Tibial artery (tissue), 4 donors: ENCODE measurements around the gene SIK2.

Source experiments
- DNase-seq, 2 donors: peaks; one replicate each; pipeline ENCODE4 v3.0.0-alpha.2; 2019
- H3K27ac ChIP-seq, 2 donors: fragments of 200-600 bp; sonication (generic) in 1 of 2; 1 replicate in 1 of 2; 2 replicates in 1 of 2; pipeline ENCODE4 v1.5.1; 2018 to 2019; ENCODE audit warnings: mild to moderate bottlenecking in 1 of 2
- H3K27me3 ChIP-seq, 2 donors: fragments of 200-600 bp; sonication (generic) in 1 of 2; one replicate each; pipeline versions ENCODE4 v1.5.1 to v1.6.0; 2016 to 2019
- H3K36me3 ChIP-seq, 3 donors: fragments of 200-600 bp; sonication (generic) in 2 of 3; one replicate each; pipeline ENCODE4 v1.5.1; 2016 to 2019; ENCODE audit warnings: mild to moderate bottlenecking in 2 of 3
- H3K4me1 ChIP-seq, 4 donors: fragments of 200-600 bp; sonication (generic) in 2 of 4; 1 replicate in 3 of 4; 2 replicates in 1 of 4; pipeline ENCODE4 v1.5.1; 2016 to 2019
- H3K4me3 ChIP-seq, 2 donors: fragments of 200-600 bp; sonication (generic) in 1 of 2; 1 replicate in 1 of 2; 2 replicates in 1 of 2; pipeline ENCODE4 v1.5.1; 2018 to 2019; ENCODE audit warnings: mild to moderate bottlenecking in 2 of 2
- H3K9me3 ChIP-seq, 3 donors: fragments of 200-600 bp; sonication (generic) in 1 of 3; one replicate each; pipeline ENCODE4 v1.5.1; 2016 to 2019
- CTCF ChIP-seq, 2 experiments: fragments of 200-600 bp in 1 of 2; fragments of 450-650 bp in 1 of 2; IDR thresholded peaks; one replicate each; pipeline ENCODE4 v1.5.1; 2017 to 2019; ENCODE audit warnings: antibody characterized with exemption in 2 of 2, mild to moderate bottlenecking in 1 of 2, moderate library complexity in 1 of 2
- intact Hi-C: fragments of 100-400 bp; cut with DNase I; formaldehyde crosslinking; loops from one replicate; pipeline ENCODE4 v1.15.0; 2023; ENCODE audit warnings: low total_unique reads

SIK2 gene

GRCh38 chr11:111623527-111624030, 21.3 kb downstream of the SIK2 start:
- H3K27me3 ChIP-seq = no peaks in the 10 kb centered on the region
- intact Hi-C loops = no loop called here
- no peaks in the 10 kb centered on the region for H3K4me1 ChIP-seq
- peaks cover 12 to 25% (median 16%) of the 10 kb centered on the region in 3 donors for H3K36me3 ChIP-seq
- no peak overlapping the region for H3K27ac ChIP-seq
- no peak overlapping the region for H3K4me3 ChIP-seq
- DNase-seq = no peak
- TF ChIP-seq CTCF (IDR thresholded peaks at IDR 0.05) = no peak
- no peaks in the 10 kb centered on the region for H3K9me3 ChIP-seq

- H3K27me3 ChIP-seq = no peaks in the 10 kb centered on the region
- no peak for TF ChIP-seq CTCF (IDR thresholded peaks at IDR 0.05)
- H3K4me3 ChIP-seq = no peak overlapping the region
- peaks cover 11 to 21% (median 12%) of the 10 kb centered on the region in 3 donors for H3K36me3 ChIP-seq
- H3K9me3 ChIP-seq = no peaks in the 10 kb centered on the region
- intact Hi-C loops = no loop called here
- no peaks in the 10 kb centered on the region for H3K4me1 ChIP-seq
- no peak for DNase-seq
- no peak overlapping the region for H3K27ac ChIP-seq
Measured at GRCh38 chr11:111624608-111625007, 22.4 kb downstream of the SIK2 start.

- H3K36me3 ChIP-seq = peaks cover 0 to 8% (median 0%) of the 10 kb centered on the region in 3 donors
- TF ChIP-seq CTCF (IDR thresholded peaks at IDR 0.05) = no peak
- H3K9me3 ChIP-seq = no peaks in the 10 kb centered on the region
- H3K27ac ChIP-seq = no peak overlapping the region
- DNase-seq = no peak
- intact Hi-C loops = no loop called here
- no peak overlapping the region for H3K4me3 ChIP-seq
- no peaks in the 10 kb centered on the region for H3K27me3 ChIP-seq
- no peaks in the 10 kb centered on the region for H3K4me1 ChIP-seq
Measured at GRCh38 chr11:111627591-111627990, 25.3 kb downstream of the SIK2 start.

GRCh38 chr11:111629499-111629898, 27.2 kb downstream of the SIK2 start:
- no peak for DNase-seq
- H3K36me3 ChIP-seq = no peaks in the 10 kb centered on the region
- TF ChIP-seq CTCF (IDR thresholded peaks at IDR 0.05) = no peak
- no peaks in the 10 kb centered on the region for H3K9me3 ChIP-seq
- H3K4me3 ChIP-seq = no peak overlapping the region
- no peaks in the 10 kb centered on the region for H3K4me1 ChIP-seq
- intact Hi-C loops = no loop called here
- no peak overlapping the region for H3K27ac ChIP-seq
- H3K27me3 ChIP-seq = no peaks in the 10 kb centered on the region

GRCh38 chr11:111631024-111631665, 28.9 kb downstream of the SIK2 start:
- H3K27me3 ChIP-seq = no peaks in the 10 kb centered on the region
- no peak overlapping the region for H3K27ac ChIP-seq
- H3K4me3 ChIP-seq = no peak overlapping the region
- H3K9me3 ChIP-seq = no peaks in the 10 kb centered on the region
- DNase-seq = no peak
- peaks cover 0 to 8% (median 5%) of the 10 kb centered on the region in 4 donors for H3K4me1 ChIP-seq
- intact Hi-C loops = no loop called here
- no peak for TF ChIP-seq CTCF (IDR thresholded peaks at IDR 0.05)
- H3K36me3 ChIP-seq = no peaks in the 10 kb centered on the region
